Measurements from ENCODE around the gene APMAP. TPM values are rescaled to one million over a fixed set of nuclear protein-coding genes. Genes with fewer than 3 reads are reported as not detected.

The APMAP gene
- total and polyA plus RNA-seq, 2 of the 13 experiments (the other 11 are each of a cell fraction or from before 2014, with no cell fraction given): 168 to 214 TPM

DNA sequence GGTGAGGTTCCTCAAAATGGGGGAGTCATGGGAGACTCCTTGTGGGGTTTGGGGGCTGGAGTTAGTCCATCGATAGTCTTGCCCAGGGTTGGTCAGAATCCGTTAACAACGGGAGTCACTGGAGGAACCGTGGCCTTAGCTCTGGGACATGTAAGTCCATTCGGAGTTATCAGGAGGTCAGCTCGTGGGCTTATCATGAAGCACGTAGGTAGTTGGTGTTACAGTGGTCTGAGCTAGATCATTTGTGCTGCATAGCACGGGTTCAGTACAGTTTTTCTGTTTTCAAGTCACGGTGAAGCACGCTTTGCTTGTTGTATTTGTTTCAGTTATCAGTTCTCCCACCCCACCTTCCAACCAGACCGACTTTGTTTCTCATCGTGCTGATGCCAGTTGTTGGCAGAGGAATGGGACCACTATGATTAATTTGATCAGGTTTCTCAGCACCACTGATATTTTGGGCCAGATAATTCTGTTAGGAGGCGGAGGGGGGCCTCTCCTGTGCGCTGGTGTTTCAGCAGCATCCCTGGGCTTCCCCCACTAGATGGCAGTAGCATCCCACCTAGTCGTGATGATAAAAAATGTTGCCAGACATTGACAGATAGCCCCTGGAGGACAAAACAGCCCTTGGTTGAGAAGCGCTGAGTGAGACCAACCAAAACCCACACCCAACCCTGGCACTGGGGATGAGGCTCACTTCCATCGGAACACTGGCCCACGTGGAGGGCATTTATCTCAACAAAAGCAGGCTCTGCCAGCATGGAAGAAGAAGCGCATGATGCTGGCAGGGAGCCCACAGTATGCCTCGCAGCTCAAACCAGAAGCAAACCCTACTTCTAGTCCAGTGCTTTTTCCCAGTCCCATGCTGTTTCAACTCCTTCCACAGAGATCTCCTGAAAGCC is 2.2 kb upstream of the APMAP start (continued):
- no peak for TF ChIP-seq MZF1 (CRISPR knock-in tag; IDR thresholded peaks at IDR 0.05; ENCODE audit: borderline replicate concordance)
- no peak for TF ChIP-seq ZBED4 (CRISPR knock-in tag; IDR thresholded peaks at IDR 0.05; ENCODE audit: borderline replicate concordance)
- TF ChIP-seq ATM (IDR thresholded peaks at IDR 0.05; ENCODE audit: borderline replicate concordance): no peak
- no peak for TF ChIP-seq ZNF18 (CRISPR knock-in tag; IDR thresholded peaks at IDR 0.05; ENCODE audit: insufficient replicate concordance)
- TF ChIP-seq PCBP1 (IDR thresholded peaks at IDR 0.05; ENCODE audit: borderline replicate concordance, low read depth, low read length): no peak
- 0 out of 2 replicates have a peak, but pooled peaks have one; percentile 68 for TF ChIP-seq PAWR (CRISPR knock-in tag; IDR thresholded peaks at IDR 0.05; ENCODE audit: borderline replicate concordance)
- 0 out of 2 replicates have a peak, but pooled peaks have one; percentile 41 for TF ChIP-seq ZNF614 (CRISPR knock-in tag; IDR thresholded peaks at IDR 0.05; ENCODE audit: borderline replicate concordance)
- TF ChIP-seq TBX3 (IDR thresholded peaks at IDR 0.05; ENCODE audit: borderline replicate concordance): no peak
- 0 out of 2 replicates have a peak, but pooled peaks have one; percentile 47 for TF ChIP-seq ZFP1 (CRISPR knock-in tag; IDR thresholded peaks at IDR 0.05)
- TF ChIP-seq JDP2 (CRISPR knock-in tag; IDR thresholded peaks at IDR 0.05; ENCODE audit: borderline replicate concordance): no peak
- no peak for TF ChIP-seq ZBTB20 (CRISPR knock-in tag; IDR thresholded peaks at IDR 0.05; ENCODE audit: borderline replicate concordance, low read depth)
- no peak for TF ChIP-seq HOXA9 (CRISPR knock-in tag; IDR thresholded peaks at IDR 0.05; ENCODE audit: borderline replicate concordance)
- no peak for TF ChIP-seq KDM1A (CRISPR knock-in tag; IDR thresholded peaks at IDR 0.05)
- TF ChIP-seq BRCA1 (CRISPR knock-in tag; IDR thresholded peaks at IDR 0.05): peak; percentile 60; the same call in 1 of the 2 replicates
- peak; percentile 61; the same call in 1 of the 2 replicates for TF ChIP-seq ZNF704 (CRISPR knock-in tag; IDR thresholded peaks at IDR 0.05; ENCODE audit: borderline replicate concordance)
- TF ChIP-seq CEBPZ (IDR thresholded peaks at IDR 0.05; ENCODE audit: low read length): no peak
- TF ChIP-seq PCBP2 (optimal IDR thresholded peaks at IDR 0.05; ENCODE audit: low read depth, low read length, poor library complexity, severe bottlenecking): no peak

Data from HepG2 (cell line).